ENCODE results near the gene FAM3C.
A peak's percentile ranks its signal among the peaks of the same experiment; 100 is the strongest.

The FAM3C gene

DNA sequence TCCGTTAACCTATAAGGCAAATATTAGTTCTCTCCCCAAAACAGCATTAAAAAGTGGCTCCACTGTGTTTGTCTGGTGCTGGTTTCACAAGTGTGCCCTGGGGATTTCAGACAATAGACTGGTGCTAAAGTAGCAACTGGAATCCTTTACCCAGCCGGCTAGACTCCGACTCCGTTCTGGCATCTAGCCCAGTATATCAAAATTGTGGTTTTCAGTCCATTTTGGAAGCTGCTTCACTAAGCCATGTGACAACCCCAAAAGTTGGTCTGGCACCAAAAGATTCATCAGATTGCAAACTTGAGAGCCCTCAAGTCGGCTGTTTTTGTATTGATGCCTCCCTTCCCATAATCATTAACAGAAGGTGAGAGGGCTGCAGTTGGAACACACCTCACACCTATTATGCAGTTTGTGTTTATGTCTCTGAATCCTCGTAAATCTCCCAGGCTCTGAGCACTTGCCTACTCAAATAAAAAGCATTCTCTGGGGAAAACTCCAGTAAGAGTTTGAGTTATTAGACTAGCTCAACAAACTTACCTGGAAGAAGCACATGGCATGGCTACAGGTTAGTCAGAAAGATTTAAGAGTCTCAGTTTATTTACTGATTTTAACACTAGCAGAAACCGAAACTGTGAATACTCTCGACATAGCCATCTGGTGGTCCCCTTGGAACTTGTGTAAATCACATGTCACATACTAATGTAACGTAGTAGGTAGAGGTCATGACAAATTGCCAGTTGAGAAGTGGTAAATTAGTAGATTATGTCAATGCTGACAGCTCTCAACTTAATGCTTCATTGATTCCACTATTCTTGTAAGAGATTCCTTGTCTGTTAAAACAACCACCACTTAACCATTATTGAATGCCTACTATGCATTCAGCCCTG, 82.1 kb downstream of the FAM3C start:
- peak; percentile 76 for DNase-seq (ENCODE audit: low read depth)
- TF ChIP-seq, protein P1, sequence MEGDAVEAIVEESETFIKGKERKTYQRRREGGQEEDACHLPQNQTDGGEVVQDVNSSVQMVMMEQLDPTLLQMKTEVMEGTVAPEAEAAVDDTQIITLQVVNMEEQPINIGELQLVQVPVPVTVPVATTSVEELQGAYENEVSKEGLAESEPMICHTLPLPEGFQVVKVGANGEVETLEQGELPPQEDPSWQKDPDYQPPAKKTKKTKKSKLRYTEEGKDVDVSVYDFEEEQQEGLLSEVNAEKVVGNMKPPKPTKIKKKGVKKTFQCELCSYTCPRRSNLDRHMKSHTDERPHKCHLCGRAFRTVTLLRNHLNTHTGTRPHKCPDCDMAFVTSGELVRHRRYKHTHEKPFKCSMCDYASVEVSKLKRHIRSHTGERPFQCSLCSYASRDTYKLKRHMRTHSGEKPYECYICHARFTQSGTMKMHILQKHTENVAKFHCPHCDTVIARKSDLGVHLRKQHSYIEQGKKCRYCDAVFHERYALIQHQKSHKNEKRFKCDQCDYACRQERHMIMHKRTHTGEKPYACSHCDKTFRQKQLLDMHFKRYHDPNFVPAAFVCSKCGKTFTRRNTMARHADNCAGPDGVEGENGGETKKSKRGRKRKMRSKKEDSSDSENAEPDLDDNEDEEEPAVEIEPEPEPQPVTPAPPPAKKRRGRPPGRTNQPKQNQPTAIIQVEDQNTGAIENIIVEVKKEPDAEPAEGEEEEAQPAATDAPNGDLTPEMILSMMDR (conservative IDR thresholded peaks at IDR 0.05; ENCODE audit: low read depth, low read length) = no peak
- H3K4me3 ChIP-seq (ENCODE audit: low read depth, low read length) = no peak overlapping the region

DNA sequence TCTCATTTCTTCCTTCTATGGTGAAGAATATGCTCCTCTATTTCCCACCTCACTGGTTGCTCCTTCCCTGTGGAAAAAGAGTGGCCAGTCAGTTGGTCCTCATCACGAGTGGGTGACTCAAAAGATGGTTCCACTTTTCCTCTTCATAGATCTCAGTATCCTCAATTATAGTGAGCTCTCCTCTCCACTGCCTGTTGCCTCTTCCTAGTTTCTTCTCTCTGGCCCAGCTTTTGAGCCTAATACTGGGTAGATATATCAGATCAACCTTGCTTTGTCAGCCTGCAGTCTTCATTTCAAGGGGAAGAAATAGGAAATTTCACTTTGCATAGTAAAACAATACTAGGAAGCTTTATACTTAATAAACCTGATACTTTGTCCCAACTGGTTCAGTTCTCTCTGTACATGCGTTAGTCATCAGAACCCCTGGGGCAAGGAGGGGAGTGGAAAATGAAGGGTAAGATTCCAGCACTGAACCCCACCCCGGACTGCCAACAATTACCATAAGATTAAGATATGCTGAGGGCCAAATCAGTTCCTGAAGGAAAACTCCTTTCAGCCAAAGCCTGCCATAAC, 82.8 kb downstream of the FAM3C start:
- TF ChIP-seq, protein P1 (conservative IDR thresholded peaks at IDR 0.05; ENCODE audit: low read depth, low read length) = no peak
- DNase-seq (ENCODE audit: low read depth) = peak; percentile 48
- H3K4me3 ChIP-seq (ENCODE audit: low read depth, low read length) = no peak overlapping the region

DNA sequence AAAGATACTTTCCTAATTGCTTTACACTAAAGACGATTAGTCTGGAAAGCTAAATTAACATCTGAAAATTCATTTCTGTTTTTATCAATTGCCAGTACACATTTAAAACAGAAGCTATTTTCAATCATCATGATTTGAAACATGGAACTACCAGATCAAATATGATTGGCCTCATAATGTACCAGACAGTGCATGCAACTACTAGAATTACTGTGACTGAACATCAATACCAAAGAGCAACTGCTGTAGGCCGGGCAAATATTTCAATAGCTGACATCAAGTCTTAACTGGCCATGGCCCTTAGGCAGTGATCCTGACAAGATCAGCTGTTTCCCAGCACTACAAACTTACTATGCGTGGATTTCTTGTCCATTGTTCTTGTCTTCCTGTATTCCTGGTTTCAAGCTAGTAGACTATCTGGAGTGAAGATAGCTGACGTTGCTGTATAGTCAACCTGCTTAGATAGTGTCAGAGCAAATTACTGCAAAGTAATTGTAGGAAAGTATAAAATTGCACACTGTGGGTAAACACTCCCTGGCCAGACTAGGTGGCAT, 89.0 kb downstream of the FAM3C start:
- TF ChIP-seq, protein P1 (conservative IDR thresholded peaks at IDR 0.05; ENCODE audit: low read depth, low read length) = no peak
- H3K4me3 ChIP-seq (ENCODE audit: low read depth, low read length) = no peak overlapping the region
- no peak for DNase-seq (ENCODE audit: low read depth)

DNA sequence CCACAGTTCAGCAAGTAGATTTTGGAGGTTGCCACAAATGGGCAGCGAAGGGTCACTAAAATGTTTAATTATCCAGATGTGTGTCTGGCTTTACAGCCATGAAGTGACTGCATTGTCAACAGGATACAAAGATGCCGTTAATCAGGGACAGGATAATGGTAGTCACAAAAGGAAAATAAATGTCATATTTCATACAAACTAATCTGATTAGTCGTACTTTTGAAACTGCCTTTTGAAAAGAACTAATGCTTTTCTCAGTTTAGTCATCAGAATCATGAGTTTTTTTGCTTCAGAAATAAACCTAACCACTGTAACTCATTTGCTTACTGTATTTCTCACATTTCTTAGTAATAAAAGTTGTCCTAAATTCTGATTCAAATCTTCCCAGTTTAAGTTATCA, 89.5 kb downstream of the FAM3C start:
- no peak overlapping the region for H3K4me3 ChIP-seq (ENCODE audit: low read depth, low read length)
- TF ChIP-seq, protein P1 (conservative IDR thresholded peaks at IDR 0.05; ENCODE audit: low read depth, low read length) = no peak
- no peak for DNase-seq (ENCODE audit: low read depth)

DNA sequence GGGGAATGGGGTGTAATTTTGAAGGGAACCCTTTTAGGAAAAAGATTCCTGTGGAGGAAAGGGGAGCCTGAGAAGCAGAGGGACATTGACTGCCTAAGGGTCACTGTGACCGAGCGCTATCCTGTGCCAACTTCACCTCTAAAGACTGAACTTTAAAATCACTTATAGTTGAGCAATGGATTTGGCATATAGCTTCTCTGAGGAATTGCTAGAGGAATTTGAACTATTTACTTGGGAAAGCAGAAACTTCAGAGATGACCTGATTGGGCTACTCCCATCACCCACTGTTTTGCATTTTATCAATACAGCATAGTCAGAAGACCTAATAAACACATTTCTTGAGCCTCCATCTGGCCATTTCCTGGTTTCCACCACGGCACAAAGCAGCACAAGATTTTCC, 91.0 kb downstream of the FAM3C start:
- H3K4me3 ChIP-seq (ENCODE audit: low read depth, low read length) = no peak overlapping the region
- TF ChIP-seq, protein P1 (conservative IDR thresholded peaks at IDR 0.05; ENCODE audit: low read depth, low read length) = no peak
- DNase-seq (ENCODE audit: low read depth) = peak; percentile 72

DNA sequence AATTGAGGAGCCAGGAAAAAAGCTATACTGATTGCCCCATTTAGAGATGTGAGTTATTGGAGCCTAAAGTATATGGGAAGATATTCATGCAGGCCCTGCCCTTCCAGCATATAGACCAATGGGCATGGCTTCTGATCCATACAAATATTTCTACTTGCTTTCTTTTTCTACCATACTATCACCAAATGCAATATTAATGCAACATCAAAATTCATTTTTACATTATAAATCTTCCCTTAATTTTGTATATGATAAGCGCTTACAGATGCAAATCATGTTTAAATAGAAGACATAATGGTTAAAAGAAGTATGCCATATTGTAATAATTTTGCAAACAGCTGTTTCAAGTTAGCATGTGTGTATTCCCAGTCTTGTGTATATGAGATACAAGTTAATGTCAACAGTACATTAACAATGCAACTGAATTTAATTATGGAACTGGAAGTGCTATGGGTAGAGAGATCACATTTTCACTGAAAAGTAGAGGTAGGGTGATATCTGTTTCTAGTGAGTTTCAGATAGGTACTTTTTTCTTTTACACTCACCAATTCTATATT, 91.9 kb downstream of the FAM3C start:
- TF ChIP-seq, protein P1 (conservative IDR thresholded peaks at IDR 0.05; ENCODE audit: low read depth, low read length) = no peak
- DNase-seq (ENCODE audit: low read depth) = no peak

More for the DNA sequence above, 91.9 kb downstream of the FAM3C start:
- no peak overlapping the region for H3K4me3 ChIP-seq (ENCODE audit: low read depth, low read length)
